HG03064 (cell line): ENCODE results near the gene CD244.
"Not testable (repeated sequence)": the region's sequence is repeated elsewhere in the genome, so short reads cannot be mapped to it uniquely, and the experiment has no call there.

ENCODE experiments used
- ATAC-seq: cut with Tn5 transposase; IDR thresholded peaks from one replicate; pipeline ENCODE4 v1.9.1; 2021; ENCODE audit warnings: low read depth; ENCODE audit not compliant: unreplicated experiment

Gene CD244

GRCh38 chr1:160862203-160863060 lies at the start of gene CD244:
Gene CD244, minus strand, starts transcription at chr1:160862887. Its CDS starts 210 bp downstream, at chr1:160862677.
- peak; percentile 78 for ATAC-seq

- ATAC-seq, result no peak
Observed at GRCh38 chr1:160911925-160912324, 49.2 kb upstream of the CD244 start.

- ATAC-seq, result no peak
Observed at GRCh38 chr1:160911441-160911840, 48.8 kb upstream of the CD244 start.

GRCh38 chr1:160910170-160910750 lies 47.6 kb upstream of the CD244 start:
- no peak for ATAC-seq

GRCh38 chr1:160907976-160908375 lies 45.3 kb upstream of the CD244 start:
- ATAC-seq, result no peak

- no peak for ATAC-seq
Observed at GRCh38 chr1:160905617-160905989, 42.9 kb upstream of the CD244 start.

GRCh38 chr1:160904783-160905616 lies 42.3 kb upstream of the CD244 start:
- no peak for ATAC-seq

GRCh38 chr1:160902251-160902650 lies 39.6 kb upstream of the CD244 start:
- ATAC-seq, result not testable (repeated sequence)

GRCh38 chr1:160901768-160902167 lies 39.1 kb upstream of the CD244 start:
- no peak for ATAC-seq

GRCh38 chr1:160900683-160901082 lies 38.0 kb upstream of the CD244 start:
- not testable (repeated sequence) for ATAC-seq

GRCh38 chr1:160894368-160895135 lies 31.9 kb upstream of the CD244 start:
- ATAC-seq, result not testable (repeated sequence)

GRCh38 chr1:160891474-160891873 lies 28.8 kb upstream of the CD244 start:
- ATAC-seq, result no peak

- ATAC-seq, result no peak
Observed at GRCh38 chr1:160888926-160889325, 26.2 kb upstream of the CD244 start.

- ATAC-seq, result no peak
Observed at GRCh38 chr1:160887071-160887470, 24.4 kb upstream of the CD244 start.

GRCh38 chr1:160885042-160885441 lies 22.4 kb upstream of the CD244 start, which contains the start of gene ITLN1:
Gene ITLN1, minus strand, starts transcription at chr1:160885180. Its CDS starts 303 bp downstream, at chr1:160884877.
- ATAC-seq, result no peak

- ATAC-seq, result no peak
Observed at GRCh38 chr1:160884579-160884978, 21.9 kb upstream of the CD244 start.

GRCh38 chr1:160883581-160884513 lies 21.2 kb upstream of the CD244 start:
- no peak for ATAC-seq

- no peak for ATAC-seq
Observed at GRCh38 chr1:160882582-160882981, 19.9 kb upstream of the CD244 start.

- ATAC-seq, result not testable (repeated sequence)
Observed at GRCh38 chr1:160881264-160881663, 18.6 kb upstream of the CD244 start.
